SK-N-SH treated with all-trans-retinoic acid at 6 μM for 48 hours (cell line): ENCODE measurements around the gene PPFIA3.
A peak's percentile ranks its signal among the peaks of the same experiment; 100 is the strongest.

Experiments
- ATAC-seq: fragments of 200-7000 bp; cut with Tn5 transposase; 3 replicates; pipeline ENCODE4 v1.9.1; 2020; ENCODE audit warnings: mild to moderate bottlenecking, moderate library complexity
- BACH2 ChIP-seq: fragments of 250-450 bp; sonication (Bioruptor Pico); IDR thresholded peaks from 2 replicates; pipeline ENCODE4 v1.9.0; 2021; ENCODE audit warnings: mild to moderate bottlenecking, borderline replicate concordance
- ESRRG ChIP-seq: fragments of 250-450 bp; sonication (Bioruptor Pico); IDR thresholded peaks from 2 replicates; pipeline ENCODE4 v1.6.1; 2021; ENCODE audit warnings: mild to moderate bottlenecking
- GLIS3 ChIP-seq: fragments of 250-450 bp; sonication (Bioruptor Pico); IDR thresholded peaks from 2 replicates; pipeline ENCODE4 v1.5.0; 2020; ENCODE audit warnings: mild to moderate bottlenecking, moderate library complexity
- ISL1 ChIP-seq: fragments of 250-450 bp; sonication (Bioruptor Pico); IDR thresholded peaks from 2 replicates; pipeline ENCODE4 v2.1.2; 2022; ENCODE audit warnings: mild to moderate bottlenecking, moderate library complexity
- OSR1 ChIP-seq: fragments of 250-450 bp; sonication (Bioruptor Pico); IDR thresholded peaks from 2 replicates; pipeline ENCODE4 v1.8.0; 2022; ENCODE audit warnings: moderate library complexity, mild to moderate bottlenecking, inconsistent platforms
- PPARA ChIP-seq: fragments of 250-450 bp; sonication (Bioruptor Pico); IDR thresholded peaks from 2 replicates; pipeline ENCODE4 v1.5.0; 2020; ENCODE audit warnings: mild to moderate bottlenecking, borderline replicate concordance
- RARB ChIP-seq: fragments of 250-450 bp; sonication (Bioruptor Pico); IDR thresholded peaks from 2 replicates; pipeline ENCODE4 v1.8.0; 2021; ENCODE audit warnings: mild to moderate bottlenecking, moderate library complexity
- SNAI2 ChIP-seq: fragments of 250-450 bp; sonication (Bioruptor Pico); IDR thresholded peaks from 2 replicates; pipeline ENCODE4 v1.5.0; 2020; ENCODE audit warnings: mild to moderate bottlenecking, moderate library complexity
- TCF4 ChIP-seq: fragments of 250-450 bp; sonication (Bioruptor Pico); IDR thresholded peaks from 2 replicates; pipeline ENCODE4 v1.8.0; 2021; ENCODE audit warnings: mild to moderate bottlenecking, moderate library complexity, borderline replicate concordance
- TSHZ2 ChIP-seq: fragments of 250-450 bp; sonication (Bioruptor Pico); IDR thresholded peaks from 2 replicates; pipeline ENCODE4 v1.5.0; 2020; ENCODE audit warnings: mild to moderate bottlenecking, moderate library complexity
- ZC3H10 ChIP-seq: fragments of 250-450 bp; sonication (Bioruptor Pico); IDR thresholded peaks from 2 replicates; pipeline ENCODE4 v1.5.1; 2021; ENCODE audit warnings: mild to moderate bottlenecking, moderate library complexity
- ZFP3 ChIP-seq: fragments of 250-450 bp; sonication (Bioruptor Pico); IDR thresholded peaks from 2 replicates; pipeline ENCODE4 v1.5.0; 2020; ENCODE audit warnings: mild to moderate bottlenecking, moderate library complexity
- ZFP30 ChIP-seq: fragments of 450-650 bp; formaldehyde crosslinking; IDR thresholded peaks from 2 replicates; pipeline ENCODE4 v1.5.0; 2022; ENCODE audit warnings: mild to moderate bottlenecking, moderate library complexity
- ZNF565 ChIP-seq: fragments of 450-650 bp; formaldehyde crosslinking; conservative IDR thresholded peaks from 2 replicates; pipeline ENCODE4 v1.5.0; 2020; ENCODE audit warnings: low read depth, mild to moderate bottlenecking, moderate library complexity
- ZNF70 ChIP-seq: fragments of 450-650 bp; formaldehyde crosslinking; IDR thresholded peaks from 2 replicates; pipeline ENCODE4 v1.5.0; 2020; ENCODE audit warnings: mild to moderate bottlenecking, moderate library complexity
- ZNF8 ChIP-seq: fragments of 450-650 bp; formaldehyde crosslinking; IDR thresholded peaks from 2 replicates; pipeline ENCODE4 v1.5.0; 2020; ENCODE audit warnings: mild to moderate bottlenecking, moderate library complexity
- TF ChIP-seq, protein P1 (sequence below): fragments of 250-450 bp; sonication (Bioruptor Pico); IDR thresholded peaks from 2 replicates; pipeline ENCODE4 v1.8.0; 2021; ENCODE audit warnings: low read depth, mild to moderate bottlenecking, moderate library complexity, borderline replicate concordance
- TF ChIP-seq, protein P2 (sequence below): fragments of 250-450 bp; sonication (Bioruptor Pico); IDR thresholded peaks from 2 replicates; pipeline ENCODE4 v1.8.0; 2020; ENCODE audit warnings: mild to moderate bottlenecking, moderate library complexity, borderline replicate concordance
- TF ChIP-seq, protein P3 (sequence below): fragments of 250-450 bp; sonication (Bioruptor Pico); IDR thresholded peaks from 2 replicates; pipeline ENCODE4 v1.5.1; 2021; ENCODE audit warnings: mild to moderate bottlenecking, moderate library complexity

The PPFIA3 gene

DNA sequence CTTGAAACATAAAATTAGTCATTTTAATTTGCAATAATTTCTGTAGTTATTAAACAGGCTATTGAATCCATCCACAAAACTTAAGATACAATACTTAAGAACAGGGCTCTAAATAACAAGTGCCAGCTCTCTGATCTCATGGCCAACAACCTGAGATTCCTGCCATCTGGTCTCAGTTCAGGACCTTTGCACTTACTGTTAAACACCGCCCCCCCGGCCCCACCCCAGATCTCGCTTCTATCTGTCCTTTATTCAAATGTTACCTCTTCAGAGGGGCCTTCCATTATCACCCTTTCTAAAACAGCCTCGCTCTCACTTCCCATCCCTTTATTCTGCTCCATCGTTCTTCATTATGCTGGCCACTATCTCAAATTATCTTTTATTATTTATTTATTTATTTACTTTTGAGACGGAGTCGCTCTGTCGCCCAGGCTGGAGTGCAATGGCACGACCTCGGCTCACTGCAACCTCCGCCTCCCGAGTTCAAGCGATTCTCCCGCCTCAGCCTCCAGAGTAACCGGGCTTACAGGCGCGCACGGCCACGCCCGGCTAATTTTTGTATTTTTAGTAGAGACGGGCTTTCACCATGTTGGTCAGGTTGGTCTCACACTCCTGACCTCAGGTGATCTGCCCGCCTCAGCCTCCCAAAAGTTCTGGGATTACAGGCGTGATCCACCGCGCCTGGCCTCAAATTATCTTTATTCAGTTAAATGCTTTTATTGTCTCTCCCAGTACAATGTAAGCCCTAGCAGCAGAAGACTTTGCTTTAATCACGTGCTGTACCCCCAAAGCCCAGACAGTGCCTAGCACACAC, 34.9 kb upstream of the PPFIA3 start:
- ATAC-seq, result peak; percentile 35
- TF ChIP-seq, protein P1, sequence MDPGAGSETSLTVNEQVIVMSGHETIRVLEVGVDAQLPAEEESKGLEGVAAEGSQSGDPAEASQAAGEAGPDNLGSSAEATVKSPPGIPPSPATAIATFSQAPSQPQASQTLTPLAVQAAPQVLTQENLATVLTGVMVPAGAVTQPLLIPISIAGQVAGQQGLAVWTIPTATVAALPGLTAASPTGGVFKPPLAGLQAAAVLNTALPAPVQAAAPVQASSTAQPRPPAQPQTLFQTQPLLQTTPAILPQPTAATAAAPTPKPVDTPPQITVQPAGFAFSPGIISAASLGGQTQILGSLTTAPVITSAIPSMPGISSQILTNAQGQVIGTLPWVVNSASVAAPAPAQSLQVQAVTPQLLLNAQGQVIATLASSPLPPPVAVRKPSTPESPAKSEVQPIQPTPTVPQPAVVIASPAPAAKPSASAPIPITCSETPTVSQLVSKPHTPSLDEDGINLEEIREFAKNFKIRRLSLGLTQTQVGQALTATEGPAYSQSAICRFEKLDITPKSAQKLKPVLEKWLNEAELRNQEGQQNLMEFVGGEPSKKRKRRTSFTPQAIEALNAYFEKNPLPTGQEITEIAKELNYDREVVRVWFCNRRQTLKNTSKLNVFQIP (CRISPR knock-in tag), result no peak
- TF ChIP-seq RARB (CRISPR knock-in tag) (no peak), ZNF565 (CRISPR knock-in tag) (no peak), ESRRG (CRISPR knock-in tag) (no peak), ZFP3 (CRISPR knock-in tag) (no peak), TSHZ2 (CRISPR knock-in tag) (no peak), ZC3H10 (CRISPR knock-in tag) (no peak), OSR1 (no peak), GLIS3 (CRISPR knock-in tag) (no peak), ISL1 (CRISPR knock-in tag) (no peak), ZNF8 (no peak), PPARA (CRISPR knock-in tag) (no peak), BACH2 (CRISPR knock-in tag) (no peak), ZNF70 (CRISPR knock-in tag) (no peak), ZFP30 (CRISPR knock-in tag) (no peak), TCF4 (CRISPR knock-in tag) (no peak)
- TF ChIP-seq, protein P2, sequence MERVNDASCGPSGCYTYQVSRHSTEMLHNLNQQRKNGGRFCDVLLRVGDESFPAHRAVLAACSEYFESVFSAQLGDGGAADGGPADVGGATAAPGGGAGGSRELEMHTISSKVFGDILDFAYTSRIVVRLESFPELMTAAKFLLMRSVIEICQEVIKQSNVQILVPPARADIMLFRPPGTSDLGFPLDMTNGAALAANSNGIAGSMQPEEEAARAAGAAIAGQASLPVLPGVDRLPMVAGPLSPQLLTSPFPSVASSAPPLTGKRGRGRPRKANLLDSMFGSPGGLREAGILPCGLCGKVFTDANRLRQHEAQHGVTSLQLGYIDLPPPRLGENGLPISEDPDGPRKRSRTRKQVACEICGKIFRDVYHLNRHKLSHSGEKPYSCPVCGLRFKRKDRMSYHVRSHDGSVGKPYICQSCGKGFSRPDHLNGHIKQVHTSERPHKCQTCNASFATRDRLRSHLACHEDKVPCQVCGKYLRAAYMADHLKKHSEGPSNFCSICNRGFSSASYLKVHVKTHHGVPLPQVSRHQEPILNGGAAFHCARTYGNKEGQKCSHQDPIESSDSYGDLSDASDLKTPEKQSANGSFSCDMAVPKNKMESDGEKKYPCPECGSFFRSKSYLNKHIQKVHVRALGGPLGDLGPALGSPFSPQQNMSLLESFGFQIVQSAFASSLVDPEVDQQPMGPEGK (CRISPR knock-in tag), result no peak
- TF ChIP-seq, protein P3, sequence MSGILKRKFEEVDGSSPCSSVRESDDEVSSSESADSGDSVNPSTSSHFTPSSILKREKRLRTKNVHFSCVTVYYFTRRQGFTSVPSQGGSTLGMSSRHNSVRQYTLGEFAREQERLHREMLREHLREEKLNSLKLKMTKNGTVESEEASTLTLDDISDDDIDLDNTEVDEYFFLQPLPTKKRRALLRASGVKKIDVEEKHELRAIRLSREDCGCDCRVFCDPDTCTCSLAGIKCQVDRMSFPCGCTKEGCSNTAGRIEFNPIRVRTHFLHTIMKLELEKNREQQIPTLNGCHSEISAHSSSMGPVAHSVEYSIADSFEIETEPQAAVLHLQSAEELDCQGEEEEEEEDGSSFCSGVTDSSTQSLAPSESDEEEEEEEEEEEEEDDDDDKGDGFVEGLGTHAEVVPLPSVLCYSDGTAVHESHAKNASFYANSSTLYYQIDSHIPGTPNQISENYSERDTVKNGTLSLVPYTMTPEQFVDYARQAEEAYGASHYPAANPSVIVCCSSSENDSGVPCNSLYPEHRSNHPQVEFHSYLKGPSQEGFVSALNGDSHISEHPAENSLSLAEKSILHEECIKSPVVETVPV, result no peak

DNA sequence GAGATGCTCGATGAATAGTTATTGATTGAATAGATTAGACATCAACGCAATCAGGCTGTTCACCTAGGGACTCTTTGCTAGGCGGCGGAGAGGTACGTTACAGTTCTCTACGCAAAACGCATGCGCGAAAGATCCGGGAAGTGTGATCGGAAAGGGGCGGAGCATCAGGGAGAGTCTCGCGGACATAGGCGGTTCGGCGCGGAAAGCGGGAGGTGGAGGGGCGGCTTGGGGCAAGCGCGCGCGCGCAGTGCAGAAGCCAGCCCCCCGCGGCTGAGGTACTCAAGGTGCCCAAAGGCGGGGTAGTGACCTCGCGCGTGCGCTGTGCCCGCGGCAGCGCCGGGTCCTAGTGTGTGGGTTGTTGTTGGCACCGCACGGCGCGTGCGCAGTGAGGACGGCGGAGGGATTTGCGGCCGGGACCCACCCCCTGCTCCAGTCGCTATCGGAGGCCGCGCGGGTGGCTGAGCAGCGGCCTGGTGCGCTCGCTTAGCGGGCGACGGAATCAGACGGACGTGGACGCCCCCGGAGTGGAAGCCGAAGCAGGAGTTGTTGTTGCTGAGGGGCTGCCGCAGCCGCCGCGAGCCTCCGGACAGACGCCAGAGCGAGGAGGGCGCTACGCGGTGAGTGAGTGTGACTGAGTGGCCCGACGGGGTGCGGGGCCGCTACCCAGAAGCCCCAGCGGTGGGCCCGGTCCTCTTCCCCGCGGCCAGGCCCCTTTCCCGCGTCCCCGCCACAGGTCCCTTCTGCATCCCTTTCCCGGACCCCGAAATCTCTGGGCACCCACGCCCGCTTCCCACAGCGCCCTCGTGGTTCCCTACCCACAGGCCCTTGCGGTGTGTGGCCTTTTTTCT, 34.1 kb upstream of the PPFIA3 start, which contains the start of gene SNRNP70:
SNRNP70 (plus strand) TSS at position 432 of the 848 bp plus-strand sequence. CDS start 964 bp downstream, outside the sequence.
- TF ChIP-seq BACH2 (CRISPR knock-in tag) (no peak), OSR1 (no peak), SNAI2 (CRISPR knock-in tag) (no peak), GLIS3 (CRISPR knock-in tag) (peak; percentile 89; the same call in 1 of the 2 replicates), RARB (CRISPR knock-in tag) (no peak), TSHZ2 (CRISPR knock-in tag) (no peak; the same call in 1 of the 2 replicates), PPARA (CRISPR knock-in tag) (no peak), ZFP30 (CRISPR knock-in tag) (no peak), ZFP3 (CRISPR knock-in tag) (peak; percentile 64; the same call in 1 of the 2 replicates)
- TF ChIP-seq, protein P3, result no peak
- TF ChIP-seq, protein P2 (CRISPR knock-in tag), result no peak

More for the DNA sequence above, 34.1 kb upstream of the PPFIA3 start, which contains the start of gene SNRNP70:
- peak; percentile 96 for ATAC-seq
